ENCODE results near the gene JPT2.
"Not testable (repeated sequence)": the region's sequence is repeated elsewhere in the genome, so short reads cannot be mapped to it uniquely, and the experiment has no call there.

JPT2 gene

GRCh38 chr16:1732071-1732470 lies 54.0 kb downstream of the JPT2 start:
- no peak for DNase-seq (ENCODE audit: low read depth in 2 of 2)

GRCh38 chr16:1732551-1732987 lies 54.5 kb downstream of the JPT2 start:
- DNase-seq (ENCODE audit: low read depth in 2 of 2): not testable (repeated sequence)

GRCh38 chr16:1734123-1734522 lies 56.0 kb downstream of the JPT2 start:
- DNase-seq (ENCODE audit: low read depth in 2 of 2): no peak

DNA sequence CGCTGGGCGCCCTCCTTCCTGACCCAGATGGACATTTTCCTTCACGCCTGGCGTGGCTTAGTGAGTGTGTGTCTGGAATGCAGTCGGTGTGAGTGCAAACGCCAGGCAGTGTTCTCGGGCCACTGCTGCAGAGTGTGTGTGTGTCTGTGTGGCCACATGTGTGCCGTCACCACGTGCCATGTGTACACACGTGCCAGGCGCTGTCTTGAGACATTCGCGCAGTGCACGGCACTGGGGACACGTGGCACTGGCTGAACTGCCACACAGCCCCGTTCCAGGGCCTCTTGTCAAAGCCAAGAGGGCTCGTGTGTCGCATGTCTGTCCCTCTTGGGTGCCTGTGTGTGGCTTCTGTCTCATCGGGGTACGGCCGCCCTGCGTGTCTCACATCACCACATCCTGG lies 56.7 kb downstream of the JPT2 start:
- DNase-seq (ENCODE audit: low read depth in 2 of 2): no peak

- no peak for DNase-seq (ENCODE audit: low read depth in 2 of 2)
Measured at GRCh38 chr16:1740234-1740633, 62.2 kb downstream of the JPT2 start.

- DNase-seq (ENCODE audit: low read depth in 2 of 2): no peak
Measured at GRCh38 chr16:1740781-1741490, 62.9 kb downstream of the JPT2 start.

DNA sequence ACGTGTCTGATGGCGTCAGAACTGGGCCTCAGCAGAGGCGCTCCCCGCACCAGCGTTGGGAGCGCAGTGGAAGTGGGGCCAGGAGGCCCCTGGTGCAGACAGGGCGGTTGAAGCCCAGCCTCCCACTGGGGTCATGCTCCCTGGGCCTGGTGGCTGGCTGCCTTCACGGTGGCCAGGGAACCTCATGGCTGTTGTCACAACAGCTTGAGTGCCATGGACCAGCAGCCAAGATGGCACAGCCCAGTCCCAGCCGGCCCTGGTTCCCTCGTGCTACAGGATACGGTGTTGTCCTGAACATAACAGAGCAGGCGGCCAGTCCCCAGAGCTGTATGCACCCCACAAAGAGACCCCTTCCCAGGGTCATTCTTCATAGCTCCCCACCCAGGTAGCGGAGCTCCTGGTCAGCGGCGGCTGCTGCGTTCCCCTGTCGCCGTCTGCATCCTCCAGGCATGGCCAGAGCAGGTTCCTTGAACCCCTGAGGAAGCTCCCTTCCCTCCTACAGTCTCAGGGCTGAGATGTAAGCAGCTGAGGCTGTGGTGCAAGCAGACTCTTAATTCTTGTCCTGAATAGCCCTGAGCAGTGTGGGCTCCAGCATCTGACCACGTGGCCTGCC lies 63.6 kb downstream of the JPT2 start:
- DNase-seq (ENCODE audit: low read depth in 2 of 2): no peak

DNA sequence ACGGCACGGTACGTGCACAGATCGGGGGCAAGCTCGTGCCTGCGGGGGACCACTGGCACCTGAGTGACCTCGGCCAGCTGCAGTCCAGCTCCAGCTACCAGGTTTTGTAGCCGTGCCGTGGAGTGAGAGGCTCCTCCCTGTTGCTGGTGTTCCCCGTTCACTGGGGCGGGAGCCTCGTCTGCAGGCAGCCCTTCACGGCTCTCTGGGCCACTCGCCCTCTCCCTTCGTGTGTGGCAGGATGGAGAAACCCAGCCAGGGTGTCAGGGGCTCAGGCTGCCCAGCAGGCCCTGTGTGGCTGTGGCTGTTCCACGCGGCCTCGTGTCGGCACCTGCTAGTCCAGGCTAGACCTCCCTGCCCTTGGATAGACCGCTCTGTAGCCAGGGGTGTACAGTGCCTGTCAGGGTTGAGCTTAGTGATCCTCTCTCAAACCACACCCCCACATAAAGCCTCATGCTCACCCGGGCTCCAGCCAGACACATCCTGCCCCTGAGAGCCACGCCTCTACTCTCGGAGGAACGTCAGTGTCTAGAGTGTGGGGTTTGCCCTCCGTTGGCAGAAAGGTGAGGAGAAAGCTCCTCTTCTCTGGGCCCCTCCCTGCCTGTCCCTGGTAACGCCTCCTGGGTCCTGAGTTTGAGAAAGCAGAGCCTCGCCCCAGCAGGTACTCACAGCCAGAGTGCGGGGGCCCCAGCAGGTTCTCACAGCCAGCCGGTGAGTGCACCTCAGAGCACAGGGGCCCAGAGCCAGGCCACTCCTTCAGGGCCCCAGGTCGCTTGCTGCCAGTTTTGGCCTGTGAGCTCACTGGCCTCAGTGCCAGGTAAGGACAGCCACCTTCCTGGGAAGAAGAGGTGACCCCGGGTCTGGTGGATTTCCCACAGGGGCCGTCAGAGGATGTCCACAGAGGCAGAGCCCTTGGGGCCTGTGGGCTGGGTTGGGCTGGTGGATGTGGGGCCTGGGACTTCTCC lies 65.6 kb downstream of the JPT2 start:
- no peak for DNase-seq (ENCODE audit: low read depth in 2 of 2)

GRCh38 chr16:1744338-1744840 lies 66.3 kb downstream of the JPT2 start:
- no peak for DNase-seq (ENCODE audit: low read depth in 2 of 2)

DNA sequence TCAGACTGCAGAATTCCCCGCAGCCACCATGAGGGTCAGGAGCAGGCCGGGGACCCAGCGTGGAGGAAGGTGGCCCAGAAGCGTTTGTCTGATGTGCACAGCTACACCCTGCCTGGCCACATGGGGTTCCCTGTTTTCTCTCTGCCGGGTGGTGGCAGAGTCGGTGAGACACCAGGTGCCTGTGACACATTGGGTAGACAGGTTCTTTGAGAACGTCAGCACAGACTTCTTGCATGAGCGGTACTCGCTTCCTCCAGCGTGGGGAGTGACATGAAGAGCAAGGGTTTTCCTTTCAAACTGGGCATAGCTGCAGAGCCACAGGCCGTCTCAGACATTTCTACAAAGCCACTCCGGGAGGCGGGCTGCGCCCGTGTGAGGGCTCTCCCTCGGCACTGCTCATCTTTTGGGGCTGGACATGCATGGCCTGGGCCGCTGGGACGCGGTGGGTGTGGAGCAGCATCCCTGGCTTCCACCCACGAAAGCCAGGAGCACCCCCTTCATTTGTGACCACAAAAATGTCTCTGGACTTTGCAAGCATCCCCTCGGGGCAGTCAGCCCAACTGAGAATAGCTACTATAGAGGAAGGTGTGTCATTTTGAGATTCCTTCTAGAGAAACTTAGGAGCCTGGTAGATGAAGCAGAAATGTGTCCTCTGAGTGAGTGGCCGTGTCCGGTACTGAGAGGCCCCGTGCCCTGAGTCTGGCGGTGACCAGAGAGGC lies 67.3 kb downstream of the JPT2 start:
- no peak for DNase-seq (ENCODE audit: low read depth in 2 of 2)

- DNase-seq (ENCODE audit: low read depth in 2 of 2): no peak
Measured at GRCh38 chr16:1745900-1746692, 68.0 kb downstream of the JPT2 start.

DNA sequence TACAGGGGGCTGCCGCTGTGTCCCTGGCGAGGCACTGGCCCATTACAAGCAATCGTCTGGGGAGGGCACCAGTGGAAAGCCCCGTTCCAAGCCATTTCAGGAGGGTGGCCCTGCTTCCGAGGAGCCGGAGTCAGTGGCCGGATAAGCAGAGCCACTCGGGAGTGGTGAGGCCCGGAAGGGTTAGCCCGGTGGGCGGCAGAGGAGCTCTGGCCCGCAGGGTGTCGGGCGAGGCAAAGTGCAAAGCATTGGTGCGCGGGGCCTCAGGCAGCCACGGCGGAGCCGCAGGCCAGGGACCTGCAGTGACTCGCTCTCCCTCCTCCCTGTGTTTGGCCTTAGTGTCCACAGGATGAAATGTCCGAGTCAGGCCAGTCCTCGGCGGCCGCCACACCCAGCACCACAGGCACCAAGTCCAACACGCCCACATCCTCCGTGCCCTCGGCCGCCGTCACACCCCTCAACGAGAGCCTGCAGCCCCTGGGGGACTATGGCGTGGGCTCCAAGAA lies 68.7 kb downstream of the JPT2 start:
- DNase-seq (ENCODE audit: low read depth in 2 of 2): no peak

DNA sequence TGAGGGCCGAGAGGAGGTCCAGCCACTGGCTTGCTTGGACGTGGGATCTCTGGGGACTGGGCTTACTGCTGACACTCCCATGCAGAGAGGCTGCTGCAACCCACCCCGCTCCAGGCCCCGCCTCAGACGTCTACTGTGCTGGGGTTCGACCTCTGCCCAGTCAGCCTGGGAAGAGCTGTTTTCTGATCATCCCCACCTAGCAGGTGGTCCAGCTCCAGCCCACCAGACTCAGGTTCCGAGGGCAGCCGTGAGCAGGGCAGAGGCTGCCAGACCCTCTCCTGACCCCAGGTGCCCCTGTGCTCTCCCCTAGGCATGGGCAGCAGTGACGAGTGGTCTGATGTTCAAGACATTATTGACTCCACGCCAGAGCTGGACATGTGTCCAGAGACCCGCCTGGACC lies 69.9 kb downstream of the JPT2 start:
- DNase-seq (ENCODE audit: low read depth in 2 of 2): no peak

- DNase-seq (ENCODE audit: low read depth in 2 of 2): no peak
Measured at GRCh38 chr16:1749152-1750117, 71.4 kb downstream of the JPT2 start.

All from stimulated activated CD8-positive, alpha-beta memory T cell treated with anti-CD3 and anti-CD28 coated beads, Interleukin-2, amount 100 ng/mL, for 48 hours (primary cell).